SK-N-SH (cell line): ENCODE results near the gene TBCCD1. TPM values are rescaled to one million over a fixed set of nuclear protein-coding genes. Genes with fewer than 3 reads are reported as not detected.

Source experiments
- CTCF ChIA-PET: fragments of 300-600, 350-600 bp; formaldehyde crosslinking; extraction: SDS; loops from one replicate; lab custom pipeline; 2021; lab: Yijun Ruan, JAX
- POLR2A ChIA-PET: fragments of 350-600 bp; sonication (Branson Sonifier 250); formaldehyde crosslinking; extraction: SDS; loops from one replicate; lab custom pipeline; 2020; ENCODE audit warnings: antibody characterized with exemption, inconsistent platforms; lab: Yijun Ruan, JAX
- DNase-seq: peaks from one replicate; pipeline ENCODE4 v3.0.0; 2012
- H2AFZ ChIP-seq: fragments of 200-600 bp; sonication (generic); 2 replicates; pipeline ENCODE4 v1.8.1; 2016; ENCODE audit warnings: antibody characterized with exemption, mild to moderate bottlenecking, low read depth
- H3F3A ChIP-seq: fragments of 200-600 bp; sonication (generic); replicated peaks from 2 replicates; pipeline ENCODE3; 2016; ENCODE audit warnings: antibody characterized with exemption, mild to moderate bottlenecking; ENCODE audit not compliant: insufficient read depth
- H3K27ac ChIP-seq, 2 experiments: fragments of 200-500 bp in 1 of 2; fragments of 200-600 bp in 1 of 2; sonication (Bioruptor generic) in 1 of 2; sonication (generic), shearing (Covaris generic) in 1 of 2; 2 replicates each; pipeline versions ENCODE4 v1.5.1 to v1.6.1; 2014 to 2016; ENCODE audit warnings: low read depth in 2 of 2, inconsistent platforms in 1 of 2, low read length in 1 of 2, mild to moderate bottlenecking in 1 of 2, mixed read lengths in 1 of 2
- H3K27me3 ChIP-seq: fragments of 200-600 bp; sonication (generic), shearing (Covaris generic); 2 replicates; pipeline ENCODE4 v1.6.1; 2016; ENCODE audit warnings: mixed run types; ENCODE audit not compliant: insufficient read depth
- H3K36me3 ChIP-seq, 2 experiments: fragments of 200-500 bp in 1 of 2; fragments of 200-600 bp in 1 of 2; sonication (Bioruptor generic) in 1 of 2; sonication (generic) in 1 of 2; replicated peaks in 1 of 2; 2 replicates each; pipeline versions ENCODE3 to v1.5.1; 2014 to 2016; ENCODE audit warnings: low read length in 1 of 2, mild to moderate bottlenecking in 1 of 2; ENCODE audit not compliant: insufficient read depth in 2 of 2, control insufficient read depth in 1 of 2
- H3K4me1 ChIP-seq, 2 experiments: fragments of 200-500 bp in 1 of 2; fragments of 200-600 bp in 1 of 2; sonication (Bioruptor generic) in 1 of 2; sonication (generic), shearing (Covaris generic) in 1 of 2; 2 replicates each; pipeline versions ENCODE4 v1.5.1 to v1.6.1; 2014 to 2016; ENCODE audit warnings: low read depth in 1 of 2, low read length in 1 of 2, mixed run types in 1 of 2; ENCODE audit not compliant: insufficient read depth in 2 of 2, control insufficient read depth in 1 of 2
- H3K4me2 ChIP-seq: fragments of 200-600 bp; sonication (generic), shearing (Covaris generic); 2 replicates; pipeline ENCODE4 v1.6.1; 2017; ENCODE audit warnings: mixed run types
- H3K4me3 ChIP-seq, 2 experiments: fragments of 200-500 bp in 1 of 2; fragments of 200-600 bp in 1 of 2; sonication (Bioruptor generic) in 1 of 2; sonication (generic), shearing (Covaris generic) in 1 of 2; 2 replicates each; pipeline versions ENCODE4 v1.5.1 to v1.8.1; 2014 to 2016; ENCODE audit warnings: low read depth in 2 of 2, inconsistent platforms in 1 of 2, low read length in 1 of 2, mild to moderate bottlenecking in 1 of 2, mixed read lengths in 1 of 2, moderate library complexity in 1 of 2
- H3K79me2 ChIP-seq: fragments of 200-600 bp; sonication (generic); 2 replicates; pipeline ENCODE4 v1.8.1; 2017; ENCODE audit warnings: mild to moderate bottlenecking; ENCODE audit not compliant: insufficient read depth
- H3K9ac ChIP-seq: fragments of 200-600 bp; sonication (generic); 2 replicates; pipeline ENCODE4 v1.6.1; 2017; ENCODE audit warnings: mixed run types
- H3K9me2 ChIP-seq: fragments of 200-600 bp; sonication (generic); 2 replicates; pipeline ENCODE4 v1.6.1; 2017; ENCODE audit warnings: mixed run types
- H3K9me3 ChIP-seq: fragments of 200-600 bp; sonication (generic); 2 replicates; pipeline ENCODE4 v1.6.1; 2017; ENCODE audit warnings: mixed run types, mild to moderate bottlenecking, moderate library complexity
- H4K20me1 ChIP-seq: fragments of 200-600 bp; sonication (generic); 2 replicates; pipeline ENCODE4 v1.6.1; 2017; ENCODE audit warnings: mild to moderate bottlenecking, mixed run types; ENCODE audit not compliant: insufficient read depth
- CHD2 ChIP-seq: fragments of 150-350 bp; IDR thresholded peaks from 2 replicates; pipeline ENCODE4 v1.6.1; 2018; ENCODE audit warnings: low read length; ENCODE audit not compliant: partially characterized antibody
- EZH2phosphoT487 ChIP-seq: fragments of 200-600 bp; sonication (generic); IDR thresholded peaks from 2 replicates; pipeline ENCODE4 v1.6.1; 2017; ENCODE audit warnings: low read depth, mixed run types, mild to moderate bottlenecking, antibody characterized with exemption, moderate library complexity, borderline replicate concordance
- FOXJ3 ChIP-seq: sonication (generic); formaldehyde crosslinking; IDR thresholded peaks from 2 replicates; pipeline ENCODE4 v1.5.1; 2020; ENCODE audit warnings: mild to moderate bottlenecking, missing genetic modification reagents
- MEF2A ChIP-seq: IDR thresholded peaks from 2 replicates; pipeline ENCODE4 v1.4.0; 2012; ENCODE audit warnings: low read depth, borderline replicate concordance
- RAD21 ChIP-seq: IDR thresholded peaks from 2 replicates; pipeline ENCODE4 v1.6.1; 2012; ENCODE audit warnings: mild to moderate bottlenecking, low read length
- RFX5 ChIP-seq: IDR thresholded peaks from 2 replicates; pipeline ENCODE4 v1.6.1; 2012; ENCODE audit warnings: mild to moderate bottlenecking, improper control_type of control experiment, low read length
- RXRA ChIP-seq: IDR thresholded peaks from 2 replicates; pipeline ENCODE4 v1.4.0; 2012; ENCODE audit warnings: low read depth, mild to moderate bottlenecking, borderline replicate concordance
- TAF1 ChIP-seq: IDR thresholded peaks from 2 replicates; pipeline ENCODE4 v1.6.1; 2012; ENCODE audit warnings: low read depth, mild to moderate bottlenecking, low read length, moderate library complexity, borderline replicate concordance
- TCF12 ChIP-seq: IDR thresholded peaks from 2 replicates; pipeline ENCODE4 v1.4.0; 2012
- TEAD4 ChIP-seq: IDR thresholded peaks from 2 replicates; pipeline ENCODE4 v1.4.0; 2012; ENCODE audit warnings: mild to moderate bottlenecking, borderline replicate concordance; ENCODE audit not compliant: insufficient read depth
- WGBS: methylation state at CpG from one replicate; pipeline ENCODE4 v1.1.6; 2017; ENCODE audit warnings: low lambda C conversion rate; 5-methylcytosine and 5-hydroxymethylcytosine counted together
- polyA plus RNA-seq, 3 experiments: library from polyadenylated mRNA; depleted of rRNA; stranded (reverse); fragments of >200 nt; gene quantifications; 2 replicates each; pipeline ENCODE4 v1.2.3, GENCODE V29; 2012
- TF ChIP-seq, protein P1 (sequence below): IDR thresholded peaks from 2 replicates; pipeline ENCODE4; 2012
- TF ChIP-seq, protein P2 (sequence below): IDR thresholded peaks from 2 replicates; pipeline ENCODE4 v1.6.1; 2012; ENCODE audit warnings: mild to moderate bottlenecking, low read depth, low read length, moderate library complexity
- TF ChIP-seq, protein P3 (sequence below): fragments of 200-600 bp; sonication (generic); IDR thresholded peaks from 2 replicates; pipeline ENCODE4 v1.6.1; 2017; ENCODE audit warnings: antibody characterized with exemption, mild to moderate bottlenecking, moderate library complexity

Gene TBCCD1
- polyA plus RNA-seq, 1 of the 3 experiments (the other 2 are of a cell fraction): 6.5 TPM

DNA sequence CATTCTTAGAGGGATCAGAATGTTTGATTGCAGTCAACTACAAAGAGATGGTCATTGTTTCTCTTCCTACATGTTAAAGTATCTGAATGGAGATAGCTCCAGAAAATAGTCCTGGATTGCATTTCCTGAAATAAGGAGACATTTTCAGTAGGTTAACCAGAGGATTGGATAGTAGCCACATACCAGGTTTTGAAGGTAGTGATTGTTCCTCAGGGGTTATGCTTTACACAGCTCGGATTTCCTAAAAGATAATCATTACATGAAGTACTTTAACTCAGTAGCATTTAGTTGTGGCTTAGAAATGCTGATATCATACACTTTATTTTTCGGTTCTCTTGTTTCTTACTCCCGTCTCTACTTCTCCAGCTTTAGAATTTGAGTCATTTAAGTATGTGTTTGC, 13.6 kb upstream of the TBCCD1 start:
- H3K79me2 ChIP-seq: no peaks in the 10 kb centered on the region
- CTCF ChIA-PET: interaction anchor here (0.8 to 8.2 kb wide), 3 partner anchors 9 to 241 kb away, joined by 3 to 52 read pairs (median 4); partner anchors contain the start of gene AHSG

DNA sequence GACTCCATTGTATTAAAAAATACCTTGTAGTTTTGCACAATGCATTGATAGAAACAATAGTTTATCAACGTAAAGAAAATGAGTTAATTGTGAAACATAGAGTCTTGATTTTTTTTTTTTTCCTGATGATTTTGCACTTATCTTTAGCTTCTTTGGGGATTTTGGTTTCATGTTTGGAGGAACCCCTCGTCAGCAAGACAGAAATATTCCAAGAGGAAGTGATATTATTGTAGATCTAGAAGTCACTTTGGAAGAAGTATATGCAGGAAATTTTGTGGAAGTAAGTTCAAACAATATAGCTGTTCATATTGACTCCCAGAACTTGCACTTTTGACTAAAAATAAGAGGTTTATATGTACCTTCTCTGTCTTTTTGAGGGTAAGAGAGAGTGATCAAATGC, 10.4 kb upstream of the TBCCD1 start:
- CTCF ChIA-PET: interaction anchor here (2.0 kb wide), 1 partner anchor 38 kb away, joined by 7 read pairs; no protein-coding TSS in a partner anchor
- 92% methylated on average over 2 of the region's 2 CpGs for WGBS
- peaks cover 5% of the 10 kb centered on the region; the same call in 1 of the 2 replicates for H3K79me2 ChIP-seq

More for the DNA sequence above, 13.6 kb upstream of the TBCCD1 start:
- Histone ChIP-seq H2AFZ (no peak overlapping the region), H3F3A (no peaks in the 10 kb centered on the region), H3K4me3 (no peak overlapping the region), H3K36me3 (peaks cover 62 to 97% of the 10 kb centered on the region in 2 experiments), H3K4me2 (no peak overlapping the region), H3K27ac (no peak overlapping the region), H3K4me1 (no peaks in the 10 kb centered on the region), H3K9me2 (no peaks in the 10 kb centered on the region), H3K9ac (no peak overlapping the region), H4K20me1 (no peaks in the 10 kb centered on the region), H3K9me3 (no peaks in the 10 kb centered on the region), H3K27me3 (no peaks in the 10 kb centered on the region)
- TF ChIP-seq TAF1 (no peak), RFX5 (no peak), RXRA (no peak), TCF12 (no peak)
- no peak for DNase-seq
- POLR2A ChIA-PET: no interaction called here
- 89% methylated on average over 3 of the region's 3 CpGs for WGBS

More for the DNA sequence above, 10.4 kb upstream of the TBCCD1 start:
- no peak for DNase-seq
- no peaks in the 10 kb centered on the region for H3F3A ChIP-seq
- TF ChIP-seq, protein P1, sequence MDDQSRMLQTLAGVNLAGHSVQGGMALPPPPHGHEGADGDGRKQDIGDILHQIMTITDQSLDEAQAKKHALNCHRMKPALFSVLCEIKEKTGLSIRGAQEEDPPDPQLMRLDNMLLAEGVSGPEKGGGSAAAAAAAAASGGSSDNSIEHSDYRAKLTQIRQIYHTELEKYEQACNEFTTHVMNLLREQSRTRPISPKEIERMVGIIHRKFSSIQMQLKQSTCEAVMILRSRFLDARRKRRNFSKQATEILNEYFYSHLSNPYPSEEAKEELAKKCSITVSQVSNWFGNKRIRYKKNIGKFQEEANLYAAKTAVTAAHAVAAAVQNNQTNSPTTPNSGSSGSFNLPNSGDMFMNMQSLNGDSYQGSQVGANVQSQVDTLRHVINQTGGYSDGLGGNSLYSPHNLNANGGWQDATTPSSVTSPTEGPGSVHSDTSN: no peak
- TF ChIP-seq MEF2A (no peak), RAD21 (no peak), TEAD4 (no peak), FOXJ3 (CRISPR knock-in tag) (no peak), CHD2 (no peak), EZH2phosphoT487 (no peak)
- TF ChIP-seq, protein P2, sequence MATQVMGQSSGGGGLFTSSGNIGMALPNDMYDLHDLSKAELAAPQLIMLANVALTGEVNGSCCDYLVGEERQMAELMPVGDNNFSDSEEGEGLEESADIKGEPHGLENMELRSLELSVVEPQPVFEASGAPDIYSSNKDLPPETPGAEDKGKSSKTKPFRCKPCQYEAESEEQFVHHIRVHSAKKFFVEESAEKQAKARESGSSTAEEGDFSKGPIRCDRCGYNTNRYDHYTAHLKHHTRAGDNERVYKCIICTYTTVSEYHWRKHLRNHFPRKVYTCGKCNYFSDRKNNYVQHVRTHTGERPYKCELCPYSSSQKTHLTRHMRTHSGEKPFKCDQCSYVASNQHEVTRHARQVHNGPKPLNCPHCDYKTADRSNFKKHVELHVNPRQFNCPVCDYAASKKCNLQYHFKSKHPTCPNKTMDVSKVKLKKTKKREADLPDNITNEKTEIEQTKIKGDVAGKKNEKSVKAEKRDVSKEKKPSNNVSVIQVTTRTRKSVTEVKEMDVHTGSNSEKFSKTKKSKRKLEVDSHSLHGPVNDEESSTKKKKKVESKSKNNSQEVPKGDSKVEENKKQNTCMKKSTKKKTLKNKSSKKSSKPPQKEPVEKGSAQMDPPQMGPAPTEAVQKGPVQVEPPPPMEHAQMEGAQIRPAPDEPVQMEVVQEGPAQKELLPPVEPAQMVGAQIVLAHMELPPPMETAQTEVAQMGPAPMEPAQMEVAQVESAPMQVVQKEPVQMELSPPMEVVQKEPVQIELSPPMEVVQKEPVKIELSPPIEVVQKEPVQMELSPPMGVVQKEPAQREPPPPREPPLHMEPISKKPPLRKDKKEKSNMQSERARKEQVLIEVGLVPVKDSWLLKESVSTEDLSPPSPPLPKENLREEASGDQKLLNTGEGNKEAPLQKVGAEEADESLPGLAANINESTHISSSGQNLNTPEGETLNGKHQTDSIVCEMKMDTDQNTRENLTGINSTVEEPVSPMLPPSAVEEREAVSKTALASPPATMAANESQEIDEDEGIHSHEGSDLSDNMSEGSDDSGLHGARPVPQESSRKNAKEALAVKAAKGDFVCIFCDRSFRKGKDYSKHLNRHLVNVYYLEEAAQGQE: no peak
- TF ChIP-seq, protein P3, sequence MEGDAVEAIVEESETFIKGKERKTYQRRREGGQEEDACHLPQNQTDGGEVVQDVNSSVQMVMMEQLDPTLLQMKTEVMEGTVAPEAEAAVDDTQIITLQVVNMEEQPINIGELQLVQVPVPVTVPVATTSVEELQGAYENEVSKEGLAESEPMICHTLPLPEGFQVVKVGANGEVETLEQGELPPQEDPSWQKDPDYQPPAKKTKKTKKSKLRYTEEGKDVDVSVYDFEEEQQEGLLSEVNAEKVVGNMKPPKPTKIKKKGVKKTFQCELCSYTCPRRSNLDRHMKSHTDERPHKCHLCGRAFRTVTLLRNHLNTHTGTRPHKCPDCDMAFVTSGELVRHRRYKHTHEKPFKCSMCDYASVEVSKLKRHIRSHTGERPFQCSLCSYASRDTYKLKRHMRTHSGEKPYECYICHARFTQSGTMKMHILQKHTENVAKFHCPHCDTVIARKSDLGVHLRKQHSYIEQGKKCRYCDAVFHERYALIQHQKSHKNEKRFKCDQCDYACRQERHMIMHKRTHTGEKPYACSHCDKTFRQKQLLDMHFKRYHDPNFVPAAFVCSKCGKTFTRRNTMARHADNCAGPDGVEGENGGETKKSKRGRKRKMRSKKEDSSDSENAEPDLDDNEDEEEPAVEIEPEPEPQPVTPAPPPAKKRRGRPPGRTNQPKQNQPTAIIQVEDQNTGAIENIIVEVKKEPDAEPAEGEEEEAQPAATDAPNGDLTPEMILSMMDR: no peak
- no peak overlapping the region for H3K9ac ChIP-seq
- no peaks in the 10 kb centered on the region for H3K9me3 ChIP-seq
- no peaks in the 10 kb centered on the region for H4K20me1 ChIP-seq
- no peak overlapping the region for H2AFZ ChIP-seq
- H3K4me1 ChIP-seq: no peaks in the 10 kb centered on the region
- peaks cover 68 to 93% of the 10 kb centered on the region in 2 experiments for H3K36me3 ChIP-seq
- H3K9me2 ChIP-seq: no peaks in the 10 kb centered on the region
- no peak overlapping the region for H3K4me3 ChIP-seq
- POLR2A ChIA-PET: interaction anchor here (0.6 kb wide), 2 partner anchors 12 to 235 kb away, joined by 3 to 6 read pairs; no protein-coding TSS in a partner anchor
- no peaks in the 10 kb centered on the region for H3K27me3 ChIP-seq
- H3K4me2 ChIP-seq: no peak overlapping the region
- H3K27ac ChIP-seq: no peak overlapping the region
